ENCODE data around the gene MIER3.

DNA sequence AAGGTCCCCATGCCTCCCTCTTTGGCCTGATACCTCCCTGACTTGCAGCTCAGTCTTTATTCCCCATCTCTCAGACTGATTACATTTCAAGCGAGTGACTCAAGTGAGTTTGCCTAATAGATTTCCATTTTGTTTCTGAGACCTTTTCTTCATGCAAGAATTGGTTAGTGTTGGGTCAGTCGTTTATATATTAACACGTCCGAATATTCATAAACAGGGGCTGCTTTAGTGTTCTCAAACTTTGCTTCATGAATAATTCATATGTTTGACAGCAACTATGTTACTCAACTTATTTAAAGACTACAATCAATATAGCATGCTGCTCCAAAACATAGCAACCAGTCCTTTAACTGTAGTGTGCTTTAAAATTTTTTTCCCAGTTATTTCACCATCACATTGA lies 36.6 kb upstream of the MIER3 start:
- TF ChIP-seq, protein P1, sequence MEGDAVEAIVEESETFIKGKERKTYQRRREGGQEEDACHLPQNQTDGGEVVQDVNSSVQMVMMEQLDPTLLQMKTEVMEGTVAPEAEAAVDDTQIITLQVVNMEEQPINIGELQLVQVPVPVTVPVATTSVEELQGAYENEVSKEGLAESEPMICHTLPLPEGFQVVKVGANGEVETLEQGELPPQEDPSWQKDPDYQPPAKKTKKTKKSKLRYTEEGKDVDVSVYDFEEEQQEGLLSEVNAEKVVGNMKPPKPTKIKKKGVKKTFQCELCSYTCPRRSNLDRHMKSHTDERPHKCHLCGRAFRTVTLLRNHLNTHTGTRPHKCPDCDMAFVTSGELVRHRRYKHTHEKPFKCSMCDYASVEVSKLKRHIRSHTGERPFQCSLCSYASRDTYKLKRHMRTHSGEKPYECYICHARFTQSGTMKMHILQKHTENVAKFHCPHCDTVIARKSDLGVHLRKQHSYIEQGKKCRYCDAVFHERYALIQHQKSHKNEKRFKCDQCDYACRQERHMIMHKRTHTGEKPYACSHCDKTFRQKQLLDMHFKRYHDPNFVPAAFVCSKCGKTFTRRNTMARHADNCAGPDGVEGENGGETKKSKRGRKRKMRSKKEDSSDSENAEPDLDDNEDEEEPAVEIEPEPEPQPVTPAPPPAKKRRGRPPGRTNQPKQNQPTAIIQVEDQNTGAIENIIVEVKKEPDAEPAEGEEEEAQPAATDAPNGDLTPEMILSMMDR (IDR thresholded peaks at IDR 0.05; ENCODE audit: poor library complexity), result no peak
- TF ChIP-seq EZH2 (IDR thresholded peaks at IDR 0.05; ENCODE audit: borderline replicate concordance) (no peak), EZH2phosphoT487 (IDR thresholded peaks at IDR 0.05; ENCODE audit: low read depth, severe bottlenecking, unreplicated experiment) (no peak)
